Measurements from ENCODE around the gene CXXC5. TPM values are rescaled to one million over a fixed set of nuclear protein-coding genes. Genes with fewer than 3 reads are reported as not detected.

The CXXC5 gene
- total and polyA plus RNA-seq, 9 of the 15 experiments (the other 6 are each of a cell fraction or from before 2014, with no cell fraction given), result 1.9 to 123 (median 45.8) TPM

DNA sequence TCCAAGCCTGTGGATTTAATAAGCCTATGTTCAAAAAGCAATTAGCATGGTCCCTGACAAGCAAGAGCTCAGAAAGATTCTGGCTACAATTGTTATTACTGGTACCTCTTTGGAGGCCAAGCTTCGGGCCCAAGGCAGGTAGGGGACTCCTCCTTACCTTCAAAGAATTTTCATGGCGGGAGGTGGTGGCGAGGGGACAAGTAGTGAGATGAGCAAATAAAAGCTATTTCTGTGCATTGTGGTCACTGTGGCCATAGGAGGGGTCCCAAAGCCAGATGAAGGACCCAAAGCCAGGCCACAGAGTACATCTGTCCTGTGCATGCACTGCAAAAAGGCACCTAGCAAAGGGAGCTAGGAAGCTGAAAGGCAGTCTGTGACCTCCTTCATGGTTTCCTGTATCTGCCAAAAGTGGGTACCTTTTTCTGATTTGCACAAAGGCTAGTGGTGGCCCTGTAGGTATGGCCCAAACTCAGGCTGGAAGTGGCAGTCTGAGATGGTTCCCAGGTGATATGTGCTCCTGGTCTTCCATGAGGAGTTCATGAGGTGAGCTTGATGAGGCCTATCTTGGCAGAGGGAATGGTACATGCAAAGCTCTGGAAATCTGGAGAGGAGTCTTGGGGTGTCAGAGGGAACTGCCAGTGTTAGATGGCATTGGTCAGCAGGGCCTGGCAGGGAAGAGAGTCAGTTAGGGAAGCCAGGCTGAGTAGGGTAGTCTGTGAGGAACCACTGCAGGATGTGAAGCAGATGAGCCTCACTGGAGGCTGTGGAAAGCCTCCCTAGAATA, 3.3 kb upstream of the CXXC5 start:
- intact Hi-C loops (cut with micrococcal nuclease) (no loop called here), in situ Hi-C loops (cut with MboI) (no loop called here)
- TF ChIP-seq FOXJ2 (tag; IDR thresholded peaks at IDR 0.05) (no peak), ZNF583 (CRISPR knock-in tag; IDR thresholded peaks at IDR 0.05) (no peak), ZBTB11 (CRISPR knock-in tag; IDR thresholded peaks at IDR 0.05) (no peak), NR2C2 (CRISPR knock-in tag; IDR thresholded peaks at IDR 0.05) (no peak), NR2C2 (tag; IDR thresholded peaks at IDR 0.05) (no peak), POLR2A (conservative IDR thresholded peaks at IDR 0.05) (no peak), PRPF4 (IDR thresholded peaks at IDR 0.05; ENCODE audit: insufficient read depth, low read depth, low read length, poor library complexity, severe bottlenecking) (no peak), BMI1 (IDR thresholded peaks at IDR 0.05; ENCODE audit: low read length) (no peak), ZNF75A (CRISPR knock-in tag; IDR thresholded peaks at IDR 0.05) (no peak), ZFP36 (IDR thresholded peaks at IDR 0.05; ENCODE audit: low read depth, low read length, partially characterized antibody) (no peak), TAL1 (IDR thresholded peaks at IDR 0.05) (no peak), PHB (CRISPR knock-in tag; IDR thresholded peaks at IDR 0.05) (no peak), VEZF1 (CRISPR knock-in tag; IDR thresholded peaks at IDR 0.05) (no peak)
- 91% methylated on average over 3 of the region's 3 CpGs for WGBS (ENCODE audit: insufficient coverage, low coverage, missing lambda C conversion rate)
- Histone ChIP-seq H3K9me1 (ENCODE audit: control insufficient read depth, insufficient read depth, low read length) (no peaks in the 10 kb centered on the region), H3K27ac (ENCODE audit: extremely low read depth, low read depth, low read length) (no peak overlapping the region), H3K9ac (ENCODE audit: insufficient read depth in 1 of 2, low read depth in 2 of 2, low read length in 2 of 2) (no peak overlapping the region), H3K79me2 (ENCODE audit: control insufficient read depth, insufficient read depth, low read length) (peaks cover 23% of the 10 kb centered on the region), H3K4me1 (replicated peaks in 1 of 2; ENCODE audit: control insufficient read depth in 2 of 2, insufficient read depth in 2 of 2, low read length in 2 of 2) (peaks cover 33 to 51% of the 10 kb centered on the region in 2 experiments; a peak in 4 of 5 replicates), H3K27me3 (ENCODE audit: control insufficient read depth in 2 of 2, insufficient read depth in 2 of 2, low read length in 2 of 2) (no peaks in the 10 kb centered on the region), H3K36me3 (ENCODE audit: control insufficient read depth, insufficient read depth, low read length) (no peaks in the 10 kb centered on the region; the same call in 2 of the 3 replicates), H2AFZ (ENCODE audit: low read depth, low read length) (no peak overlapping the region), H4K20me1 (replicated peaks; ENCODE audit: control insufficient read depth, insufficient read depth, low read length) (no peaks in the 10 kb centered on the region), H3K9me3 (replicated peaks; ENCODE audit: control insufficient read depth, insufficient read depth, low read depth, low read length) (no peaks in the 10 kb centered on the region), H3K4me2 (ENCODE audit: insufficient read depth, low read length) (no peak overlapping the region), H3K4me3 (no peak overlapping the region)
- no TSS peak for BruUV-seq (replicated peaks)
- FAIRE-seq (no peak), DNase-seq (ENCODE audit: extremely low read depth in 1 of 4, low spot score in 3 of 4) (peak in 1 of 4 experiments; percentile 7), ATAC-seq (no peak)
- ChIA-PET POLR2A (interaction anchor here (0.5 to 1.4 kb wide), 5 partner anchors 9 to 602 kb away, joined by 3 to 6 read pairs (median 4); no protein-coding TSS in a partner anchor), CTCF (ENCODE audit: low intra/inter-chr PET ratio) (no interaction called here)

Data from K562 (cell line).